A549 (cell line): ENCODE data around the gene ACSS3.

Experiments
- CHD2 ChIP-seq: fragments of 150-350 bp; IDR thresholded peaks from 2 replicates; pipeline ENCODE4 v1.6.1; 2014; ENCODE audit warnings: low read length; ENCODE audit not compliant: partially characterized antibody
- CHD4 ChIP-seq: fragments of 200-600 bp; sonication (generic); IDR thresholded peaks from 2 replicates; pipeline ENCODE4 v1.6.1; 2016; ENCODE audit warnings: antibody characterized with exemption, mild to moderate bottlenecking, borderline replicate concordance
- CTCF ChIP-seq: fragments of >200 bp; sonication (Bioruptor Twin); formaldehyde crosslinking; IDR thresholded peaks from 3 replicates; pipeline ENCODE4 v1.5.1; 2016
- EHF ChIP-seq: fragments of 250-450 bp; sonication (Bioruptor Pico); IDR thresholded peaks from 2 replicates; pipeline ENCODE4 v1.5.0; 2020; ENCODE audit warnings: mild to moderate bottlenecking
- ESRRA ChIP-seq: fragments of 150-350 bp; IDR thresholded peaks from 2 replicates; pipeline ENCODE4 v1.6.1; 2014; ENCODE audit warnings: mild to moderate bottlenecking, low read length, borderline replicate concordance
- HDAC2 ChIP-seq: fragments of 200-600 bp; sonication (generic); IDR thresholded peaks from 2 replicates; pipeline ENCODE4 v1.6.1; 2016
- JUNB ChIP-seq: fragments of >200 bp; sonication (Bioruptor Twin); formaldehyde crosslinking; IDR thresholded peaks from 2 replicates; pipeline ENCODE4 v1.6.1; 2016
- NPAS2 ChIP-seq: fragments of 250-450 bp; sonication (Bioruptor Pico); IDR thresholded peaks from 2 replicates; pipeline ENCODE4 v1.8.0; 2022; ENCODE audit warnings: mild to moderate bottlenecking, moderate library complexity, borderline replicate concordance
- POLR2A ChIP-seq: IDR thresholded peaks from 2 replicates; pipeline ENCODE4 v1.6.1; 2012; ENCODE audit warnings: mild to moderate bottlenecking, low read length
- REST ChIP-seq: fragments of 200-600 bp; sonication (generic); IDR thresholded peaks from 2 replicates; pipeline ENCODE4 v1.6.1; 2016; ENCODE audit warnings: antibody characterized with exemption, mild to moderate bottlenecking, moderate library complexity
- RFX5 ChIP-seq: fragments of 450-650 bp; IDR thresholded peaks from 2 replicates; pipeline ENCODE4 v1.7.1; 2014; ENCODE audit warnings: antibody characterized with exemption, mild to moderate bottlenecking, moderate library complexity
- SMC3 ChIP-seq: fragments of >200 bp; sonication (Bioruptor Twin); formaldehyde crosslinking; IDR thresholded peaks from 3 replicates; pipeline ENCODE4 v1.6.1; 2018; ENCODE audit warnings: inconsistent platforms
- USF2 ChIP-seq: fragments of 450-650 bp; IDR thresholded peaks from 2 replicates; pipeline ENCODE4 v1.6.1; 2014; ENCODE audit warnings: antibody characterized with exemption

GRCh38 chr12:81253360-81253759 is 175.5 kb downstream of the ACSS3 start:
- TF ChIP-seq CTCF (no peak), EHF (CRISPR knock-in tag) (no peak), USF2 (no peak), POLR2A (no peak), ESRRA (no peak), CHD2 (no peak), CHD4 (no peak), REST (no peak), NPAS2 (no peak), HDAC2 (no peak), JUNB (no peak), RFX5 (no peak), SMC3 (no peak)
